Left hindlimb (tissue), 1 donor: Measurements from ENCODE around the gene FUBP3.
A peak's percentile ranks its signal among the peaks of the same experiment; 100 is the strongest.

Source experiments
- DNase-seq: peaks from one replicate; pipeline ENCODE4 v3.0.0-alpha.2; 2018

Gene FUBP3

DNA sequence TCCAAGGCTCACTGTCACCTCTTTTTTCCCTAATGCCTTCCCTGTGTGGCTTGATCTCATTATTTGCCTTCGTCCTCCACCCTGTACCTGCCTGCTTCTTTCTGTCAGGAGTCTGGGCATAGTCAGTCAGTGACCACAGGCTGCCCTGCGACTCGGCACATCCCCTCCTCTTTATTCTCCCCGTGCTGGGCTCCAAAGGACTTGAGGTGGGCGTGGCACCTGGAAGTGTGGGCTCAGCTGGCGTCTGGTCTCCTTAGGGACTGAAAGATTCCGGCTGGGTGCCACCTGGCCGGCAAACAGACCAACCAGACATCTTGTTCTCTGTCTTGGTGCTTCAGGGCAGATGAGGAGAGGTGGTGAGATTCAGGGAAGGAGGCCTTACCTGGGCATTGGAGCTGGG, 55.4 kb downstream of the FUBP3 start:
- DNase-seq: no peak

DNA sequence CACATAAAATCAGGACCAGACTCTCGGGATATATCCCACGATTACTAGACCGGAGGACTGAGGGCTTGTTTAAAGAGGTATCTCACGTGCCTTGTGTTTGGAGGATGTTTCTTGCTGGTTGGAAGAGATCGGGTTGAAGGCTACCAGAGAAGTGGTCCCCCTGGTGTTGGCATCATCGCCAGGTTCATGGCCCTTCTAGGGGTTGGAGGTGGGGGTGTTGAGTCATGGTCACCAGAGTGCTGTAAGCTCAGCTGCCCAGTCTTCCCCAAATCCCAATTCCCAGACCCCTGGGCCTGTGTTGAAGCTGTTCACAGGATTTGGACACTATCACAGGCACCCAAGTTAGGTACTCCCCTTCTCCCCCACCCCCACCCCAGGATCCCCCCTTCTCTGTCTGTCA, 55.9 kb downstream of the FUBP3 start:
- no peak for DNase-seq

DNA sequence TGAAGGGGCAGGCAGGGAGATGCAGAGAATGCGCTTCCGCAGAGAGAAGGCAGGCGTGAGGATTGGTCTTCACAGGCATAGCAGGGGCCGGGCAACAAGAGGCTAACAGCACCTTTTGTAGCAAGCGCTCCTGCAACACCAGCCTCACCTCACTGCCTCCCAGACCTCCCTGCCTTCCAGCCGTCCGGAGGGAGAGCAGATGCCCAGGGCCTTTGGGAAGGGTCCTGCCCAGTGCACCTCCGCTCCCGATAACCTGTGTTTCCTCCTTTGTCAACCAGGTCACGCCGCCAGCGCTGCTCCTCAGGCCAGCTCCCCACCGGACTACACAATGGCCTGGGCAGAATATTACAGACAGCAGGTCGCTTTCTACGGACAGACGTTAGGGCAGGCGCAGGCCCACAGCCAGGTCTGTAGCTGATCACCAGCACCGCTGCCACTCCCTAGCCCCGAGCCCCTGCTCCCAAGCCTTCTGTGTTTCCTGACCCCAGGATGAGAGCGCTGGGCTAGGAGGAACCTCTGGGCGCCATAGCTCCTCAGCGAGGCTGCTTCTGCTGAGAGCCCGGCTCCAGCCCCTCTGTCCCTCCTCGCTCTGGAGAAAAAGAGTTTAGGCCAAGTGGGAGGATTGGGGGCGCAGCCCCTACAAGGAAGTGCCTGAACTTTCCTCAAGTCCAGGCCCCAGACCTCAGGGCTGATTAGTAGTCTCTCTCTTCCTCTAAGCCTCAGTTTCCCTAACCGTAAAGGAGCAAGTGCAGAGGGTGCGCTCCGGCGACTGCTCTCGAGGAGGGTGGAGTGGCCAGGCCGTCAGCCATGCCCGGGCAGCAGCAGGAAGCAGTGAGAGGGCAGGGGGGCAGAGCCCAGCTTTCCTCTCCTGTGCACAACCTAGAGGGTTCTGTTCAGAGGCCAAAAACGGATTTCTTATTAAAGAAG, 56.6 kb downstream of the FUBP3 start:
- no peak for DNase-seq

DNA sequence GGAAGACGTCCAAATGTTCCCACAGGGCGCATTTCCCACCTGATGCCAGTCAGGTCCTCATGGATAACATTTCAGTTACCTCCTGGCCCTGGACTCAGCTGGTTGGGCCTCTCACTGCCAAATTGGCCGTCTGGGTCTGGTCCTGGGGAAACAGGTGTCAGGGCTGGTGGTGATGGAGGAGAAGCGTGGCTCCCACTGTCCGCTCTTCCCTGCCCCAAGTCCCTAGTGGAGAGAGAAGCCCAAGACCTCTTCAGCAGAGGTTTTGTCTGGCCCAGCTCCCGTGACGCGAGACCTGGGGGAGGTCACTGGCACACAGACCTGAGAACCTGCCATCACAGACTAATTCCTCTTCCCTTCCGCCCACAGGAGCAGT, 57.3 kb downstream of the FUBP3 start:
- DNase-seq: no peak

DNA sequence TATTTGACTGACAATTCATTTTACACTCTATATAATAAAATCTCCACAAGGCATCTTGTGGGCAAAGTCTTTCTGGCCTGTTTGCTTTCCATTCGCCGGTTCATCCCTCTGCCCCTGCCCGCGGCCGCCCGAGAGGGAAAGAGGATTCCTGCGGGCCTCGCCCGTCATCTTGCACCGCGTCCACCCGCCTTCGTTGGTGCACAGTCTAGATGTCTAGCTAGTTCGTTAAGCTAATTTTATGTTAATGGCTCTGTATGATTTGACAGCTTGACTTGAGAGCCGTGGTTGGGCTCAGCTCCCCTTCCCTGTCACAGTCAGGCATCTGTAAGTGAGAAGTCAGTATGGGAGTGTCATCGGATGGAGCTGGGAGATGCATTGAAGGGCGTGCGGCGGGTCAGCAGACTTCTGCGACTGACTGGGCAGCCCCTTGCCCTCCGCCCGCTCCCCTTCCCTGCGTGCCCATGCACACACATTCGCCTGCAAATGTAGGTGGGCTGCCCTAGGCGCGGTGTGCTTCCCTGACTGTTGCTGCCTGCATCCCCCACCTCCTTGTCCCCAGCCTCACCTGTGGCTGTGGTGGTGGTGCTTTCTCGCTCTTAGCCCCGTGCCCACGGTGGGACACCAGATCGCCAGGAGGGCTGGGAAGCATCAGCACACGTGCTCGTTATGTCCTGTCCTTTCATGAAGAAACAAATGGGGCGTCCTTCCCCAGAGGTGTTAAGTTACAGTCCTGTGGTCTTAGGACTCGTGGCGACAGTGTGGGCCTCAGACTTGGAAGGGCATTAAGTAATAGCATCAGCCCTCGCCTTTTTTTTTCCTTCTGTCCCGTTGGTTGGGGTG, 59.1 kb downstream of the FUBP3 start:
- no peak for DNase-seq

DNA sequence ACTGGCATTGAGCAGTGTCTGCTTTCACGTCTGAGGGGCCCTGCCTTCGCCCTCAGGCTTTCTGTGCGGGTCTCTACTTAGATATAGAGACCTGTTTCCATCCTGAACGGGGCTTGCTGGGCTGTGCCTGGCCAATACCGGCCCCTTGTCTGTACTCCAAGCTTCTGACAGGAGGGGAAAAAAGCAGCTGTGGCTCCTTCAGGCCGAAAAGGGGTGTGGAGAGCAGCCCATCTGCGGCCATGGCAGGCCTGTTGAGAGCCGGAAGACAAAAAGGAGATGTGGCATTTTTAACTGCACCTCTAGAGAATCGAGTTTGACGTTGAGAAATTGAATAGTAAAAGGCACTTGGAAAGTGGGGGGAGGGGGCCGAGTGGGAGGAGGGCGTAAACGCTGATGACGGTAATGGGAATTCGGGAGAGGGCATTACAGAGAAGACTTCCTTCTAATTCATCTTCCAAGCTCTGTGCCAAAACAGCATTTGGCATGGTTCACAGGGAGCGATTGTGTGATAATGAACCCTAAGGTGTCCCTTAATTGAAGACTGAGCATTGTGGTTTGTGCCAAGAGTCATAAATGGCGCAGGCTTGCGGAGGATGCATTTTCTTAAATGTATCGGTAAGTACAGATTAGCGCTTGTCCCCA, 59.9 kb downstream of the FUBP3 start:
- peak; percentile 18 for DNase-seq

DNA sequence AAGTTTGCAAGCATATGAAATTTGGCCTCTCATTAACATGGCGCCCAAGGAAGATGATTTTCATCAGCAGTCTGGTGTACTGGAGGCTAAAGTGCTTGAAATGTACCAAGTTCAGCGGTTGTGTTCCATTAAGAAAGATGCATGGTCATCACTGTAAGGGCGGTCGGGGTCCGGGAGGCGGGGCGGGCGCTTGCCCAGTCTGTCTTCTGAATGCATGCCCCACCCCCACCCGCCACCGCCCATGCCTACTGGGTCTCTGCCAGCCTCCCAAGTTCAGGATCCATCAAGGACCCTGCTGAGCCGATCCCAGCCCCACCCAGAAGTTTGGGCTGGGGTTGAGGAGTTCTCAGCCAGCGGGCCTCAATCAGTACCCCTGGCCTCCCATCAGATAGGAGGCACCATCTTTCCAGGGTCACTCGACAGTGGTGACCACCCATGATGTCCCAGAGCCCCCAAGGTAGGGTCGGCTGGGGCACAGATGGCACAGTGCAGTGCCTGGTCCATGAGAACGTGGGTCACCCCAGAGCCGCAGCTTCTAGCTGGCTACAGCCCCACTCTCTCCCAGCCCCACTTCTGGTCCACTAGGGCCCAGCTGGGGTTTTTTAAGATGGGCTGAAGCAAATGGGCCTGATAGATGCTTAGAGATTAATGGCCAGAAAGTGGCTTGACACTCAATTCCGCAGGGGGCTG, 60.6 kb downstream of the FUBP3 start:
- peak; percentile 16 for DNase-seq

DNA sequence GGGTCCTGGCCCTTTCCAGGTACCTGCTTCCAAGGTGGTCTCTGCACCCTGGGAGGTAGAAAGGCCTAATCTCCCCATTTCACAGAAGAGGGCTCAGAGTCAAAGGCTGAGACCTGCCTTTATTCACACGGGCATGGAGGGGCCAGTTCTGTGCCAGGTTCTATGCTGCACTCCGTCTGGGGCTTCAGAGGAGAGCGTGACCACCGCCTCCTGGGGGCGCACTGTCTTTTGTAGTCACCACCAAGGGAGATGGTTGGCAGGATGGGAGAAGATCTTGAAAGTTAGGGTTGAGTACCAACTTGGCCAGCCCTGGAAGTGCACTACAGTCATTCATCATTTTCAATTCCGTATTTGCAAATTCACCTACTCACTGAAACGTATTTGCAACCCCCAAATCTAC, 61.3 kb downstream of the FUBP3 start:
- no peak for DNase-seq

DNA sequence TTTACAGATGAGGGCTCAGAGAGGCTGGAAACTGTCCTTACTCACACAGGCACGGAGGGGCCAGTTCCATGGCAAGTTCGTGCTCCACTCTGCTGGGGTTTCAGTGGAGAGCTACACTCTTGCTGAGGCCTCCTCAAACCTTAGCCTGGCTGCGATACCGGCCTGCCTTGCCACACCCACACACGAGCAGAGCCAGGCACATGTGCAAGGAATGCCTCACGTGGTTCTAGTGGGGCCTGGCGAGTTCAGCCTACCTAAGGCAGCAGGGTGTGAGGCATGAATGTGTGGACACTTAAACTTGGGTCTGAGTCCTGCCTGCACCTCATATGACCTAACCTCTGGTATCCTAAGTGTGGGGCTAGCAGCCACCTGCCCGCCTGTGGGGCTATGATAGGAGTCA, 63.5 kb downstream of the FUBP3 start:
- DNase-seq: no peak

DNA sequence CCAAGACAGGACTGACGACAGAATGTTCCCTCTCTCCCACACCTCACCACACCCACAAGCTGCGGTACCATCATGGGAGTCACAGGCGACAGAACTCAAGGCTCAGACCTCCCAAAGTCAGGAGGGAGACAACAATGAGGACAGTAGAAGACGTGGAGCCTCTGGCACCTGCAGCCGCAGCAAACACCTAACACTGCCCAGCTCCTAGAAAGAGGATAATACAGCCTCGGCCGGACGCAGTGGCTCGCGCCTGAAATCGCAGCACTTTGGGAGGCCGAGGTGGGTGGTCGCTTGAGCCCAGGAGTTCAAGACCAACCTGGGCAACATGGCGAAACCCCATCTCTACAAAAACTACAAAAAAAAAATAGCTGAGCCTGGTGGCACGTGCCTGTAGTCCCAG, 71.8 kb downstream of the FUBP3 start:
- DNase-seq: peak; percentile 4

DNA sequence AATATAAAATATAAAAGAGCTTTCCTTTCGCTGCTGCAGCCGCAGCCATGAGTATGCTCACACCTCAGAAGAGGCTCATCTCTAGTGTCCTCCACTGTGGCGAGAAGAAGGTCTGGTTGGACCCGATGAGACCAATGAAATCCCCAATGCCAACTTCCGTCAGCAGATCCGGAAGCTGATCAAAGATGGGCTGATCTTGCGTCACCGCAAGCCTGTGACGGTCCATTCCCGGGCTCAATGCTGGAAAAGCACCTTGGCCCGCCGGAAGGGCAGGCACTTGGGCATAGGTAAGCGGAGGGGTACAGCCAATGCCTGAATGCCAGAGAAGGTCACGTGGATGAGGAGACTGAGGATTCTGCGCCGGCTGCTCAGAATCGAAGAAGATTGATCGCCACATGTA, 72.4 kb downstream of the FUBP3 start:
- DNase-seq: peak; percentile 1

DNA sequence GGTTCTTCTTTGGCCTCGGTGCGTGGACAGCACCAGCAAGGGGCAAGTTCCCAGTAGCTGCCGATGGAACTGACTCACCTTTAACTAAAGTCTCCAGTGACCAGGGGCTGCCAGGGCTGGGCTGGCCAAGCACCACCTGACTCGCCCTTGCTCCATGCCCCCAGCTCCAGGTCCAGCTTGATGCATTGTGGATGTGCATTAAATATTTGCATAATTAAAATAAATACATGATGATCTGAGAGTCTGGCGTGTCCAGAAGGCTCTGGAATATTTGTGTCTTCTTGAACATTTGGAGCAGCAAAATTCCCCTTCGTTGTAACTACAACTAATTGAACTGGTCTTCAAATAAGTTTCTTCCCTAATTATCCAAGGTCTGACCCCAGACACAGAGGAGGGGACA, 75.5 kb downstream of the FUBP3 start:
- DNase-seq: peak; percentile 13

DNA sequence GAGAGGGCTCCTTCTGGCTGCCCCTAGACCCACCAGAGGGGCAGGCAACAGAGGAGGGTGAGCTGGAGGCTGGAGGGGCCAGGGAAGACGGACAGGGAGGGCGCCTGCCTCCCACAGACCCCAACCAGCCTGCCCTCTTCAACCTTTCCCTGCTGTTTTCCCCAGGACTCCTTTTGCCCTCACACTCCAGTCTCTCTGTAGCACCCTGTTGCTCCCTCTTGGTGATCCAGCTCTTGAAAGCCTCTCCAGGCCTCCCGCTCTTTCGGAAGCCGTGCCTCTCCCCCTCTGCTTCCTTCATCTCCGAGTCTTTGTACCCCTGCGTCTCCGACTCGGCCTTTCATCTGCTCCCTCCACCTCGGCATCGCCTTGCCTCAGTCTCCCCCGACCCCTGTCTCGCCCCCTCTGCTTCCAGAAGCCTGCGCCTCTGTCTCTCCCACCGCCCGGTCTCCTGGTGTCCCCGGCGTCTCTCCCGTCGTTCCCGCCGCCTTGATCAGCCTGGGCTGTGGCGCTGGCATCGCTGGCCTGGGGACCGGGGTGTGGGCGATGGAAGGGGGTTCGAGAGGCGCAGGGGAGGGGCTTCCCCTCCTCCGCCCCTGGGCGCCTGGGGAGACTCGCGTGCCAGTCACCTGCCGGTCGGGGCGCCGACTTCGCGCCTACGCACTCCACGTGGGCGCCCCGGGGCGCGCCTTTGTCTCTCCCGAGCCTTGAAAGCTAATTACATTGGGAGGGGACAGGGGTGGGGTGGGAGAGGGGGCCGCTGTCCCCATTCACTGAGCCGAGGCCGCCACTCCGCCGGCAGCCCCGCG, 79.7 kb downstream of the FUBP3 start:
- peak; percentile 27 for DNase-seq

DNA sequence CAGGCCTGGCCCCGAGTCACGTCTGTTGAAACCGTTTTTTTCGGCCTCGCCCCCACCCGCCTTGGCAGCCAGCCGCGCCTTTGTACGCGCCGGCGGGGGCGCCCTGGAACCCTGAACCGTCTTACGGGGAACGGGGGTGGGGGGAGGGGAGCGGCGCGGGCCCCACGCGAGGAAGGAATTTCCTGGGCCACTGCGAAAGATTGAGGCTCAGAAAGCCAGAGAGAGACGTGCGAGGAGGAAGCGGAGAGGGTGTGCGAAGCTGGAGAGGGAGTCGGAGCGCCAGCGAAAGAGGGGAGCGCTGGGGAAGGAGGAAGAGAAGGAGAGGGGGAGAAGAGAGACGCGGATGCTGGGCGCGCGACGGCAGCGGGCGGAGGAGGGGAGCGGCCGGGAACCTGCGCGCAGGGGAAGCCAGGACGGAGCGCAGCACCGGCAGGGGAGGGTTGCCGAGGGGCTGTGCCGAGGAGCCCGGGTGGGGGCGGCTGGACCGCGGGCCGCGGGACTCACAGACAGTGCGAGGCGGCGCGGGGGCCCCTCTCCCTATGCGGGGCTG, 80.4 kb downstream of the FUBP3 start:
- DNase-seq: peak; percentile 28

DNA sequence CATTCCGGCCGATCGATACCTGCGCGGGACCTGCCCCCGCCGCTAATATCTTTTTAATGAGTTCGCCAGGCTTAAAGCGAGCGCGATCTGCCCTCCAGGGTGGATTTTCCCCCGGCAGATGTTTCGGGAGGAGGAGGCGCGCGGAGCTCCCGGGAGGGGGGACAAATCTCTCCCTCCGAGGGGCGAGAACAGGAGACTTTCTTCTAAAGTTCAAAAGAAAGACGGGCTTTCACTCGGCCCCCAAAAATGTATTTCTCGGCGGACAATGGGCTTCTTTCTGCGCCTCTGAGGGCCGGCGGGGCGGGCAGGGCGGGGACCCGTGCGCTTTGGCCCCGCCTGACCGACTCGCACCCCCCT, 80.9 kb downstream of the FUBP3 start:
- peak; percentile 24 for DNase-seq

DNA sequence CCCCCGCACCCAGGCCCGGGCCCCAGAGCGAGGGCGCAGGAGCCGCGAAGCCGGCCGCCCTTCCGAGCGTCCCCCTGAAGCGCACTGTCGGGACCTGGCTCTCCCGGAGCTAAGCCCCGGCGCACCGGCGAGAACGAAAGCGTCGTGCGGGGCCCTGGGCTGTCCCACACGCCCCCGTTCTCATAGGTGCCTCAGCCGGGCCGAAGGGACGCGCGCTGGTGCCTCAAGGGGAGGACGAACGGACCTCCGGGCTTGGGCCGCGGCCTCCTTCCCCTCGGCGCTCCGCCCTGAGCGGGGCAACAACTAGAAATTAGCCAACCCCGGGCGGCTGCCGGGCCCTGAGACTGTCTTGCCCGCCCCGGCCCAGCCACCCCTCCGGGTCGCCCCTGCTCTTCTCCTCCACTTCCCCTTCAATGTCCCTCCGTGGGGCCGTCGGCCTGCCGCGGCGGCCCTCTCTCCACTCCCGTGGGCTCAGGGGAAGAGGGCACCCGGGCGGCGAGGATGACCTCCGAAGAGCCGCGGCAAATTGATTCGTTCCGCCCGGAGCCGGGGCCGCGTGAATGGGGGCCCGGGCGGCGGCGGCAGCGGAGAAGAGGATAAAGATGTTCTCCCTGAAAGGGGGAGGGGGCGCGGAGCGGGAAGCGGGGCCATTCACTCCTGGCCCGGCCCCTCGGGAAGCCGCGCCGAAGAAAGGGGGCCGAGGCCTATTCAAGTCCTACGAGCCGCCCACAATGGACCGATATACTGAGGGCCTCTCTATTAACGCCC, 81.5 kb downstream of the FUBP3 start:
- DNase-seq: no peak

DNA sequence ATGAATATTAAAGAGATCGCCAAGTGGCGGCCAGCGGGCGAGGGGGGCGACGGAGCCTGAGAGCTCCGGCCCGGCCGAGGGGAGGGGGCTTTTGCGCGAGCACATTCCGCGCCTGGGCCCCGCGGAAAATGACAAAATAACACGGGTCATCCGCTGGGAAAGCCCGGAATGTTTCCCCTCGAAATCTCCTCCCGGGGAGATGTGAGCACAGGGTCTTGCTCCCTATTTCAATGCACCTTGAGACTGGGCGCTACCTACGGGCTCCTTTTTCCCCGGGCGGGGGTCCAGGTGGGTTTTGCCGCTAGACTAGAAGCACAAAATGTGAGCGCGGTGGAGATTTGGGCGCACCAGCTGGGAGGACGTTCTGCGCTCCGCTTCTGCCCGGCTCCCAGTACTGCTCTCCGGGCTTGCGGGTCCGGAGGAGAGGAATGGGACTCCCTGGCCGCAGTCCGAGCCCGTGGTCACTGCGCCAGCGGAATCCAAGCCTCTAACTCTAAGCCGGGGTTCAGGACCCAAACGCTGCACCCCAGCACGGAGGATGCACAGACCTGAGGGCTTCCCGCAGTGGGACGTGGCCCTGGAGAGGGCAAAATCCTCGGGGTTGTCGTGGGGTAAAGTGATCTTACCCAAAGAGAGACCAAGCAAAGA, 82.2 kb downstream of the FUBP3 start:
- DNase-seq: no peak

DNA sequence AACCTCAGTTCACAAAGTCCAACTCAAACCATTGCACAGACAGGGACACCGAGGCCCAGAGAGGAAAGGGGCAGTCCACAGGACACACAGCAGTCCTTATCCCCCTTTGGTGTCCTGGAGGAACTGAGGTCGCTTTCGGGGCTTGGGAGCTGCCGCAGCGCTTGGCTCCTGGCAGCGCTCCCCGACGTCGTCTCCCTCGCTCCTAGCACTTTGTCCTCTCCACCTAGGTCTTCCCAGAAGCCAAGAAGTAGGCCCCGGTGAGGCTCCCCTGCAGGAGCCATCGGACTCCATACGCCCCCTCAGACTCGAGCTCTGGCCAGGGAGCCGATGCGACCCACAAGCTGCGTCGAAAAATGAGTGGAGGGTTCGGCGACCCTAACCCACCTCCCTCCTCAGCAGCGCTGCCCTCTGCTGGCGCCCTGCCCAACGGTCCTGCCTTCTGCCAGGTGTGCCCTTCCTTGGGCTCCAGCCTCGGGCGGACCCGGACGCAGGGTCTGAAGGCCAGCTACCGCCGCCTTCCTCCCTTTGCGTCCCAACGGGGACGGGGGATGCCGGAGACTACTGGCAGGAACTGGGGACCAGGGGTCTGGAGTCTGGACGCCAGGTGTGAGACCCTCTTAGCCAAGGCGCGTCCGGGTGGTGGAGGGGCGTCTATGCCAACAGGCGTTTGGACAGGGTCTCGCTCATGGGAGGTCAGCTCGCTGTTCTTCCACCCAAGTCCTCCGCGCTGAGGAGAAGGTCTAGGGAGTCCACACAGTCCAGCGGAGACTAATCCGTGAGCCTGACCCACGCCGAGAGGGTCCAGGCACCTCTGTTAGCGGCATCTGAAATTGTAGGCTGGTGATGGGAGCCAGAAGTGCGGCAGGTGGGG, 83.0 kb downstream of the FUBP3 start:
- DNase-seq: peak; percentile 31

DNA sequence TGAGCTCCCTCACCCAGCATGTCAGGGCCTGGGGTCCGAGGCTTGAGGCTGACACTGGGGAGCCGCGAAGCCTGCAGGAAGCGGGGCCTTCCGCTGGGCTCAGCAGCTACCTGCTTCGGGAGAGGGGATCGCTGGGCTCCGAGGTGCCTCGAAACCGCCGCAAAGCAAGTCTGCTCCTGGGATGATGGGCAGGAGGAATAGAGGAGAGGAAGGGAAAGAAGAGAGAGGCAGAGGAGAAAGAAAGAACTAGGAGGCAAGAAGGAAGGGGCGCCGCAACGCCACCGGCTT, 83.5 kb downstream of the FUBP3 start:
- no peak for DNase-seq
